KG1 (cell line): ENCODE data around the gene AP3B1.

Experiments
- DNase-seq: peaks from one replicate; lab custom pipeline; 2025; lab: John Stamatoyannopoulos, UW

Gene AP3B1, protein sequence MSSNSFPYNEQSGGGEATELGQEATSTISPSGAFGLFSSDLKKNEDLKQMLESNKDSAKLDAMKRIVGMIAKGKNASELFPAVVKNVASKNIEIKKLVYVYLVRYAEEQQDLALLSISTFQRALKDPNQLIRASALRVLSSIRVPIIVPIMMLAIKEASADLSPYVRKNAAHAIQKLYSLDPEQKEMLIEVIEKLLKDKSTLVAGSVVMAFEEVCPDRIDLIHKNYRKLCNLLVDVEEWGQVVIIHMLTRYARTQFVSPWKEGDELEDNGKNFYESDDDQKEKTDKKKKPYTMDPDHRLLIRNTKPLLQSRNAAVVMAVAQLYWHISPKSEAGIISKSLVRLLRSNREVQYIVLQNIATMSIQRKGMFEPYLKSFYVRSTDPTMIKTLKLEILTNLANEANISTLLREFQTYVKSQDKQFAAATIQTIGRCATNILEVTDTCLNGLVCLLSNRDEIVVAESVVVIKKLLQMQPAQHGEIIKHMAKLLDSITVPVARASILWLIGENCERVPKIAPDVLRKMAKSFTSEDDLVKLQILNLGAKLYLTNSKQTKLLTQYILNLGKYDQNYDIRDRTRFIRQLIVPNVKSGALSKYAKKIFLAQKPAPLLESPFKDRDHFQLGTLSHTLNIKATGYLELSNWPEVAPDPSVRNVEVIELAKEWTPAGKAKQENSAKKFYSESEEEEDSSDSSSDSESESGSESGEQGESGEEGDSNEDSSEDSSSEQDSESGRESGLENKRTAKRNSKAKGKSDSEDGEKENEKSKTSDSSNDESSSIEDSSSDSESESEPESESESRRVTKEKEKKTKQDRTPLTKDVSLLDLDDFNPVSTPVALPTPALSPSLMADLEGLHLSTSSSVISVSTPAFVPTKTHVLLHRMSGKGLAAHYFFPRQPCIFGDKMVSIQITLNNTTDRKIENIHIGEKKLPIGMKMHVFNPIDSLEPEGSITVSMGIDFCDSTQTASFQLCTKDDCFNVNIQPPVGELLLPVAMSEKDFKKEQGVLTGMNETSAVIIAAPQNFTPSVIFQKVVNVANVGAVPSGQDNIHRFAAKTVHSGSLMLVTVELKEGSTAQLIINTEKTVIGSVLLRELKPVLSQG

GRCh38 chr5:78294248-78295034 lies at the start of gene AP3B1:
Gene AP3B1, minus strand, starts transcription at chr5:78294698. Its CDS starts 119 bp downstream, at chr5:78294579.
- DNase-seq, result peak; percentile 98

DNA sequence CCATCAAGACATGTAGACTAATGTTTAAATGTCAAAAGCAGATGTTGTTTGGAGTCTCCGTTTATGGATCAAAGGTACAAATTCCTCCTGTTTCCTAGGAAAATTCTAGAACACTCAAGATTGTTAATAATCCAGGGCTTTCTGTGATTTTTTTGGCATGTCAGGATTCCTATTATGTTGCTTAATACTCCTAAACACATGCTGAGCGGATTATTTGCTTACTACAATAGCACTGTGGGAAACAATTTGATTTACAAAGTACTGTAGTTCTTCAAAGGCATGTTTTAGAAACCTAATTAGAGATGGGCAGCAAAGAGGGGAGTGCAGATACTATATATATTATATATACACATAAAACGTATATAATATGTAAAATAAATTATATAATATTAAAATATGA lies 46.9 kb upstream of the AP3B1 start:
- no peak for DNase-seq

GRCh38 chr5:78339617-78340436 lies 45.3 kb upstream of the AP3B1 start:
- no peak for DNase-seq

GRCh38 chr5:78336698-78337097 lies 42.2 kb upstream of the AP3B1 start:
- no peak for DNase-seq

DNA sequence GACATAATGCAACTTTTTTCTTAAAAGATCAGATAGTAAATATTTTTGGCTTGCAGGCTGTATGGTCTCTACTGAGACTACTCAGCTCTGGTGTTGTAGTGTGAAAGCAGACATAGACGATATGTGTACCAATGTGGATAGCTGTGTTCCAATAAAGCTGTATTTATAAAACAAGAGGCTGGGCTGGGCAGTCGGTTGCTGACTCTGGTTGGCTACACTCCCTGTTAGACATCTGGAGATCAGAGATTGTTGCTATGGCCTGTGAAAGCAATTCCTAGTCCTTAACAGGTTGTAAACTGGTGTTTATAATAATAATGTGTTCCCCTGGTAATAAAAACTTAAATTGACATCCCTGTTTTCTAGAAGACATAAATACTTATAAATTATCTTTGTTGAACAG lies 41.5 kb upstream of the AP3B1 start:
- DNase-seq, result no peak

DNA sequence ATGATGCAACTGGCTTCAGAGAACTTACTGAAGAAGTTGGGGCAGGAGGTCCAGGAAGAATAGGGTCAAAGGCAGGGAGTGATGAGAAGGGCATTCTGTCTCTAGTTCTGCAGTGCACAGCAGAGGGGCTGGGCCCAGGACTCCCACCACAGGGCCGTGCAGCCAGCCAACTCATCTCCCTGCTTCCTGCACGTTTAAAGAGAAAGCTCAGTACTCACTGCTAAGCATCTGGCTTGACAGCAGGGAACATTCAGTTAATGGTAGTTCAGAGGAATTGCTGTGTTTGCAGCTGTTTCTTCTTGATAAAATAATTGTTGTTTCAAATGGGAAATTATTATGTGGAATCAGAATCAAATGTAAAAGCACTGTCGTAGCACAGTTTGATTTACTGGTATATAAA lies 40.3 kb upstream of the AP3B1 start:
- DNase-seq, result no peak

GRCh38 chr5:78331523-78332080 lies 37.1 kb upstream of the AP3B1 start:
- no peak for DNase-seq

- no peak for DNase-seq
These were observed 34.2 kb upstream of the AP3B1 start for GRCh38 chr5:78328585-78329173.

- no peak for DNase-seq
These were observed 33.4 kb upstream of the AP3B1 start for GRCh38 chr5:78327761-78328510.

GRCh38 chr5:78326930-78327329 lies 32.4 kb upstream of the AP3B1 start:
- DNase-seq, result no peak

DNA sequence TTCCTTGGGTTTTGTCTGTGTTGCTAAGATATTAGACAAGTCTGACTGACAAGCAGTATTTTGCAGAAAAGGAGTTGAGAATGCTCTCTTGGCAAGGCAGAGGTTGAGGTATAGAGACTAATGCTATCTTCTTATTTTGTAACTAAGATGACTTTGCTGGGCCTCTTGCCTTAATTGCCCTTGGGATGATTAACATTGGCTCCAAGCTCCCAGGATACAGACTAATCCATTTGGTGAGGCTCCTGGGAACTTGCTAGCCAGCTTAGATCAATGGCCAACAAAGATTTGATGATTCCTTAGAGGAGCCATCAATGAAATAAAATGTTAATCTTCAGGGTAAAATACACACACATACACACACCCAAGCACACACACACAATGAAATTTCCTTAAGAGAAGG lies 28.7 kb upstream of the AP3B1 start:
- no peak for DNase-seq

DNA sequence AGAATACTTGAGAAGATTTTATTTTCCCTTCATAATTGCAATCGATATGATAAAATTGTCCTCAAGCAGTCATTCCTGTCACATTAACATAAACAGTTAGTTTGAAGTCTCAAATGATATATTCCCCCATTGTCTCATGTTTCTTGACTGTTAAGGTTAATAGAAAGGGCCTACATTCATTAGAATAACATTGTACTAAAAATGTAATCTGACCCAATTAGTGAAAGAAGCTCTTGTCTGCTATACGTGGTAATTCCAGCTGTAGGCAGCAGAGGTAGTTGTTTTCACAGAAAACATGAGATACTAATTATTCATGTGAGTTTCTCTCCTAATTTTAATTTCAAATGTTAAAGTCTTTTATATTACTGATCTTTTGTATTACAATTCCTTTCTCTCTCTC lies 25.9 kb upstream of the AP3B1 start:
- DNase-seq, result no peak

GRCh38 chr5:78318337-78318736 lies 23.8 kb upstream of the AP3B1 start:
- DNase-seq, result no peak

GRCh38 chr5:78317515-78317914 lies 23.0 kb upstream of the AP3B1 start:
- no peak for DNase-seq

GRCh38 chr5:78308703-78309102 lies 14.2 kb upstream of the AP3B1 start:
- DNase-seq, result no peak

- DNase-seq, result no peak
These were observed 6.1 kb upstream of the AP3B1 start for GRCh38 chr5:78300464-78301045.

DNA sequence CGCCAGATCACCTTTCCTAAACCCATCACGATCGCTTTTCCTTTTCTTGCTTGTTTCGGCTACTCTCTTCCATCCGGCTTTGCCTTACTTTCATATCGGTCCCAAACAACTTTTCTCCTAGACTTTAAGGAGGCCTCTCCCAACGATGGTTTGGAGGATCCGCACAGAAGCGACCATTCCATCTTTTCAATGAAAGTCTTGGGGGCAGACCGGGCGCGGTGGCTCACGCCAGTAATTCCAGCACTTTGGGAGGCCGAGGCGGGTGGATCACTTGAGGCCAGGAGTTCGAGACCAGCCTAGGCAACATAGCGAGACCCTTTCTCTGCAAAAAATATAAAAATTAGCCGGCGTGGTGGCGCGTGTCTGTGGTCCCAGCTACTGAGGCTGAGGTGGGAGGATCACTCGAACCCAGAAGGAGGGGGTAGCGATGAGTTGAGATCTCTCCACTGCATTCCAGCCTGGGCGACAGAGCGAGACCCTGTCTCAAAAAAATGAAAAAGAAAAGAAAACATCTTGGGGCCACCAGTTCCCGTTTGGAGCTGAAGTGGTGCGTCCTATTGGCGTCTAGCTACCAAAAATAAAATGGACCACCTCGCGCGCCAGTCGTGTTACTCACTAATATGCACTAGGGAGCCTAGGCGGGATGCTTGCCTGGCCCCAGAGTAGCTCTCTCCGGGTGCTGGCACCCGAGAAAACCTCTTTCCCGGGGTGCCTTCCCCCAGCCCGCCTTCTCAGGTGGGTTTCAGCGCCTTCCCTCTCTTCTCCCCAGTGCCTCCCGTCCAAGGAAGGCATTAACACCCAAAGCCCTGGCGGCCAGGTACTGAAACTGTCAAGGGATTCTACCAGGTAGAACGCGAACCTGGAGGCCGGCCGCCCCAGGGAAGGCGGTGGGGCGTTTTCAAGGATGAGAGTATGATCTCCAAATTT lies 800 bp upstream of the AP3B1 start:
- no peak for DNase-seq

DNA sequence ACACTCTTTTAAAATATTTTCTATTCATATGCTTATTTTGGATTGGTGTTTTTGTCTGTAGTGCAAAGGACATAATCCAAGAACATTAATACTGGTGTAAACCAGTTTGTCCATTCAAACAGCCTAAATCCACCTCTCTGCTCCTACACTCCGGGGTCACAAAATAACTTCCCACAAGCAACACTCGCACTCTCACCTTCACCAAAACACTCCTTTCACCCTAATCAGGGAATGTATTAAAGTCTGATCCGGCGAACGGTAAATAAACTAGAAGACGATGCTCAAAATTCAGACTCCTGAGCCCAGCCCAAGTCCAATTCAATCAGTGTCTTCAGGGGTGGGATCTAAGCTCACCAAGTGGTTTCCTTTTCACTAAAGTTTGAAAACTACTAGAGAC lies 649 bp downstream of the AP3B1 start:
- no peak for DNase-seq
